H1 (cell line): Measurements from ENCODE around the gene KRT3. TPM values are rescaled to one million over a fixed set of nuclear protein-coding genes. Genes with fewer than 3 reads are reported as not detected.

ENCODE experiments used
- CTCF ChIA-PET: fragments of 300-600 bp; sonication (Branson Sonifier 250); formaldehyde crosslinking; loops from one replicate; lab custom pipeline; 2021; ENCODE audit not compliant: partially characterized antibody; lab: Charles Lee
- POLR2A ChIA-PET: fragments of 300-600 bp; sonication (Branson Sonifier 250); formaldehyde crosslinking; loops from one replicate; lab custom pipeline; 2021; ENCODE audit warnings: inconsistent platforms; ENCODE audit not compliant: partially characterized antibody; lab: Charles Lee
- DNase-seq, 2 experiments: peaks; one replicate each; pipeline versions ENCODE4 v3.0.0 to v3.0.0-alpha.2; 2010 to 2022; ENCODE audit warnings: low spot score in 2 of 2, low read depth in 1 of 2, mixed read lengths in 1 of 2
- FAIRE-seq: peaks from 2 replicates; lab custom pipeline; 2011; peaks lifted over from hg19 to GRCh38; lab: Jason Lieb, UNC
- H2AFZ ChIP-seq: 2 replicates; pipeline ENCODE4 v1.8.1; 2012; ENCODE audit warnings: low read length, inconsistent platforms
- H2AK5ac ChIP-seq: 2 replicates; pipeline ENCODE4 v1.6.1; 2013; ENCODE audit warnings: low read depth, low read length
- H2BK120ac ChIP-seq: replicated peaks from 2 replicates; pipeline ENCODE3; 2013; ENCODE audit warnings: low read depth, low read length, inconsistent platforms
- H2BK12ac ChIP-seq: 2 replicates; pipeline ENCODE4 v1.6.1; 2013; ENCODE audit warnings: low read depth, low read length
- H2BK15ac ChIP-seq: 2 replicates; pipeline ENCODE4 v1.6.1; 2013; ENCODE audit warnings: low read length
- H2BK20ac ChIP-seq: 2 replicates; pipeline ENCODE4 v1.6.1; 2013; ENCODE audit warnings: low read length
- H2BK5ac ChIP-seq: 2 replicates; pipeline ENCODE4 v1.6.1; 2013; ENCODE audit warnings: low read depth, low read length
- H3K14ac ChIP-seq: 2 replicates; pipeline ENCODE4 v1.6.1; 2013; ENCODE audit warnings: inconsistent platforms; ENCODE audit not compliant: insufficient read length
- H3K18ac ChIP-seq: 2 replicates; pipeline ENCODE4 v1.6.1; 2013; ENCODE audit warnings: low read length; ENCODE audit errors: extremely low read depth
- H3K23ac ChIP-seq: 2 replicates; pipeline ENCODE4 v1.6.1; 2013; ENCODE audit warnings: inconsistent platforms; ENCODE audit not compliant: insufficient read length
- H3K23me2 ChIP-seq: 2 replicates; pipeline ENCODE4 v1.6.1; 2013; ENCODE audit warnings: low read depth, low read length
- H3K27ac ChIP-seq: 2 replicates; pipeline ENCODE4 v1.6.1; 2011; ENCODE audit warnings: low read depth, low read length, inconsistent platforms
- H3K27me3 ChIP-seq, 4 experiments: replicated peaks in 1 of 4; 1 replicate in 1 of 4; 2 replicates in 3 of 4; pipeline versions ENCODE4 v1.6.1 to v1.8.1; 2011 to 2013; ENCODE audit warnings: low read length in 3 of 4, mild to moderate bottlenecking in 3 of 4, inconsistent platforms in 2 of 4, mixed read lengths in 2 of 4, moderate library complexity in 1 of 4; ENCODE audit not compliant: control insufficient read depth in 3 of 4, insufficient read depth in 3 of 4; ENCODE audit errors: extremely low read depth in 1 of 4
- H3K36me3 ChIP-seq, 4 experiments: 2 replicates each; pipeline versions ENCODE4 v1.6.1 to v1.8.1; 2011 to 2013; ENCODE audit warnings: mild to moderate bottlenecking in 4 of 4, low read length in 3 of 4, moderate library complexity in 2 of 4, control low read depth in 1 of 4, inconsistent platforms in 1 of 4; ENCODE audit not compliant: insufficient read depth in 4 of 4, control insufficient read depth in 2 of 4
- H3K4ac ChIP-seq: replicated peaks from 2 replicates; pipeline ENCODE3; 2013; ENCODE audit warnings: low read length, low read depth, mixed read lengths, inconsistent platforms; ENCODE audit not compliant: insufficient read length
- H3K4me1 ChIP-seq, 4 experiments: replicated peaks in 1 of 4; 1 replicate in 1 of 4; 2 replicates in 3 of 4; pipeline versions ENCODE4 v1.6.1 to v1.8.1; 2011 to 2013; ENCODE audit warnings: low read length in 3 of 4, inconsistent platforms in 2 of 4, mixed read lengths in 1 of 4; ENCODE audit not compliant: insufficient read depth in 4 of 4, control insufficient read depth in 3 of 4
- H3K4me2 ChIP-seq, 2 experiments: 2 replicates each; pipeline versions ENCODE4 v1.6.1 to v1.8.1; 2011 to 2013; ENCODE audit warnings: low read depth in 2 of 2, low read length in 2 of 2, control low read depth in 1 of 2, inconsistent platforms in 1 of 2, mild to moderate bottlenecking in 1 of 2; ENCODE audit not compliant: insufficient read depth in 1 of 2
- H3K4me3 ChIP-seq, 4 experiments: fragments of 200-600, 300-600 bp in 1 of 4; sonication (generic), shearing (Covaris generic), sonication (Bioruptor Twin) in 1 of 4; 2 replicates each; pipeline versions ENCODE4 v1.5.1 to v1.8.1; 2011 to 2016; ENCODE audit warnings: low read length in 4 of 4, low read depth in 3 of 4, control low read depth in 2 of 4, inconsistent platforms in 2 of 4, mild to moderate bottlenecking in 2 of 4, mixed read lengths in 1 of 4, moderate library complexity in 1 of 4; ENCODE audit not compliant: insufficient read depth in 2 of 4; ENCODE audit errors: extremely low read depth in 1 of 4
- H3K56ac ChIP-seq: replicated peaks from 2 replicates; pipeline ENCODE3; 2013; ENCODE audit warnings: low read depth, mild to moderate bottlenecking, mixed read lengths, low read length, inconsistent platforms; ENCODE audit not compliant: insufficient read length
- H3K79me1 ChIP-seq: 2 replicates; pipeline ENCODE4 v1.6.1; 2013; ENCODE audit warnings: low read depth, low read length, control low read depth
- H3K79me2 ChIP-seq, 2 experiments: 2 replicates each; pipeline versions ENCODE4 v1.6.1 to v1.8.1; 2012 to 2013; ENCODE audit warnings: low read length in 2 of 2, mild to moderate bottlenecking in 2 of 2, inconsistent platforms in 1 of 2; ENCODE audit not compliant: insufficient read depth in 2 of 2, control insufficient read depth in 1 of 2
- H3K9ac ChIP-seq, 4 experiments: replicated peaks in 1 of 4; 1 replicate in 1 of 4; 2 replicates in 3 of 4; pipeline versions ENCODE4 v1.6.1 to v1.8.1; 2011 to 2013; ENCODE audit warnings: low read depth in 3 of 4, low read length in 3 of 4, control low read depth in 2 of 4, mild to moderate bottlenecking in 2 of 4, moderate library complexity in 2 of 4, inconsistent platforms in 1 of 4; ENCODE audit errors: extremely low read depth in 1 of 4
- H3K9me3 ChIP-seq, 2 experiments: 2 replicates each; pipeline versions ENCODE4 v1.6.1 to v1.8.1; 2012 to 2013; ENCODE audit warnings: mild to moderate bottlenecking in 2 of 2, moderate library complexity in 2 of 2, control low read depth in 1 of 2, inconsistent platforms in 1 of 2, low read depth in 1 of 2, low read length in 1 of 2, mixed read lengths in 1 of 2; ENCODE audit not compliant: insufficient read depth in 2 of 2
- H4K20me1 ChIP-seq, 2 experiments: replicated peaks in 1 of 2; 2 replicates each; pipeline versions ENCODE3 to v1.8.1; 2011 to 2013; ENCODE audit warnings: inconsistent platforms in 2 of 2, low read length in 2 of 2, mild to moderate bottlenecking in 1 of 2; ENCODE audit not compliant: insufficient read depth in 2 of 2, control insufficient read depth in 1 of 2
- H4K5ac ChIP-seq: 2 replicates; pipeline ENCODE4 v1.6.1; 2013; ENCODE audit warnings: low read length, low read depth, mixed read lengths, inconsistent platforms; ENCODE audit not compliant: insufficient read length
- H4K8ac ChIP-seq: 2 replicates; pipeline ENCODE4 v1.8.0; 2013; ENCODE audit warnings: mild to moderate bottlenecking, moderate library complexity, low read length, inconsistent platforms; ENCODE audit not compliant: insufficient read depth; ENCODE audit errors: extremely low read depth
- H4K91ac ChIP-seq: replicated peaks from 2 replicates; pipeline ENCODE3; 2013; ENCODE audit warnings: low read length, mixed read lengths, inconsistent platforms; ENCODE audit not compliant: insufficient read length
- BCL11A ChIP-seq, 2 experiments: IDR thresholded peaks; one replicate each; pipeline ENCODE4 v1.6.1; 2011; ENCODE audit warnings: low read depth in 2 of 2, low read length in 2 of 2, mild to moderate bottlenecking in 2 of 2
- EGR1 ChIP-seq: IDR thresholded peaks from 2 replicates; pipeline ENCODE4 v1.6.1; 2011; ENCODE audit warnings: low read depth, low read length, borderline replicate concordance
- KDM1A ChIP-seq: fragments of 200-600, 300-600 bp; sonication (generic); IDR thresholded peaks from 2 replicates; pipeline ENCODE4 v1.7.1; 2016; ENCODE audit warnings: mild to moderate bottlenecking, low read length, borderline replicate concordance
- POLR2AphosphoS5 ChIP-seq: IDR thresholded peaks from 2 replicates; pipeline ENCODE4 v1.6.1; 2011; ENCODE audit warnings: low read depth, low read length
- TCF12 ChIP-seq: IDR thresholded peaks from 2 replicates; pipeline ENCODE4 v1.6.1; 2011; ENCODE audit warnings: low read depth, mild to moderate bottlenecking, low read length
- WGBS, 2 experiments: shearing (Covaris generic) in 1 of 2; methylation state at CpG; one replicate each; pipeline versions ENCODE4 v1.1.6 to v1.1.7; 2013 to 2015; ENCODE audit warnings: low lambda C conversion rate in 2 of 2, mixed read lengths in 2 of 2, inconsistent platforms in 1 of 2, low coverage in 1 of 2, missing lambda C conversion rate in 1 of 2; ENCODE audit not compliant: insufficient replicate concordance in 2 of 2, insufficient coverage in 1 of 2, insufficient read length in 1 of 2; ENCODE audit errors: extremely low coverage in 1 of 2, missing lambda C conversion rate in 1 of 2; 5-methylcytosine and 5-hydroxymethylcytosine counted together
- polyA plus RNA-seq, 7 experiments: library from polyadenylated mRNA; depleted of rRNA in 3 of 7; stranded (reverse) in 5 of 7; unstranded in 2 of 7; fragments of >200 nt in 5 of 7; fragments of 200-250 nt in 2 of 7; gene quantifications; 1 replicate in 5 of 7; 2 replicates in 1 of 7; 4 replicates in 1 of 7; pipeline versions ENCODE4 v1.2.1 to v1.2.3, GENCODE V29; 2011 to 2013; ENCODE audit warnings: missing spikeins in 2 of 7, mixed read lengths in 2 of 7
- total RNA-seq: library from RNA; stranded (reverse); fragmentation: NEBNext Ultra II Directional; extraction: Animal tissue kit (Norgen Biotek cat#: 25700); gene quantifications from 2 replicates; pipeline ENCODE4 v1.2.1, GENCODE V29; 2021

The KRT3 gene
- total and polyA plus RNA-seq, 2 of the 8 experiments (the other 6 are each of a cell fraction or from before 2014, with no cell fraction given) = not detected

GRCh38 chr12:52808573-52809160 is 12.8 kb upstream of the KRT3 start:
- no peak overlapping the region for H2BK15ac ChIP-seq
- ChIA-PET CTCF (interaction anchor here (0.6 to 3.0 kb wide), 6 partner anchors 8 to 684 kb away, joined by 3 to 11 read pairs (median 5); no protein-coding TSS in a partner anchor), POLR2A (no interaction called here)
- no peak overlapping the region for H4K5ac ChIP-seq
- no peak overlapping the region for H2BK12ac ChIP-seq
- no peak overlapping the region for H3K27ac ChIP-seq
- H2AFZ ChIP-seq = no peak overlapping the region
- no peak overlapping the region for H3K23ac ChIP-seq
- H3K79me1 ChIP-seq = no peaks in the 10 kb centered on the region
- no peak overlapping the region for H3K4me3 ChIP-seq
- no peak overlapping the region for H3K9ac ChIP-seq
- no peaks in the 10 kb centered on the region for H3K79me2 ChIP-seq
- H3K9me3 ChIP-seq = no peaks in the 10 kb centered on the region
- H2BK5ac ChIP-seq = no peak overlapping the region
- H3K4me1 ChIP-seq = peaks cover 3 to 6% (median 4%) of the 10 kb centered on the region in 4 experiments
- H3K36me3 ChIP-seq = no peaks in the 10 kb centered on the region
- no peak overlapping the region for H3K4me2 ChIP-seq
- H3K27me3 ChIP-seq = no peaks in the 10 kb centered on the region
- H4K20me1 ChIP-seq = no peaks in the 10 kb centered on the region
- no peaks in the 10 kb centered on the region for H3K23me2 ChIP-seq
- no peak overlapping the region for H2AK5ac ChIP-seq
- H3K14ac ChIP-seq = no peak overlapping the region
- DNase-seq = no peak
- no peak overlapping the region for H2BK20ac ChIP-seq
- H2BK120ac ChIP-seq = no peak overlapping the region
- no peak overlapping the region for H3K56ac ChIP-seq
- H3K18ac ChIP-seq = no peak overlapping the region
- H4K8ac ChIP-seq = no peak overlapping the region
- H3K4ac ChIP-seq = no peak overlapping the region
- TF ChIP-seq EGR1 (no peak), KDM1A (no peak), POLR2AphosphoS5 (no peak), BCL11A (IDR thresholded peaks at IDR 0.05; ENCODE audit: low read depth in 2 of 2, low read length in 2 of 2) (no peak), TCF12 (no peak)
- H4K91ac ChIP-seq = no peak overlapping the region
- 89% methylated on average over 7 of the region's 8 CpGs; no CpG with 5 or more reads in 1 of the 2 experiments for WGBS, 2 experiments
- FAIRE-seq = no peak
